Lower leg skin (tissue), 3 donors: Measurements from ENCODE around the gene NSG2.

ENCODE experiments used
- CTCF ChIP-seq, 3 donors: fragments of 450-650 bp; IDR thresholded peaks; one replicate each; pipeline ENCODE4 v1.5.1; 2016; ENCODE audit warnings: antibody characterized with exemption in 3 of 3, mild to moderate bottlenecking in 3 of 3, moderate library complexity in 2 of 3
- POLR2A ChIP-seq, 2 donors: fragments of 450-650 bp; IDR thresholded peaks; one replicate each; pipeline ENCODE4 v1.6.1; 2016 to 2017; ENCODE audit warnings: antibody characterized with exemption in 2 of 2, mild to moderate bottlenecking in 1 of 2, moderate library complexity in 1 of 2

GRCh38 chr5:174149989-174150388 lies 104.5 kb downstream of the NSG2 start:
- TF ChIP-seq CTCF (IDR thresholded peaks at IDR 0.05) (no peak), POLR2A (IDR thresholded peaks at IDR 0.05) (no peak)
